ENCODE data around the gene FAHD1. TPM values are rescaled to one million over a fixed set of nuclear protein-coding genes. Genes with fewer than 3 reads are reported as not detected.

Gene FAHD1
- total and polyA plus RNA-seq, 7 donors = 27.7 to 137 (median 35.0) TPM

- WGBS, 2 donors = 6 to 27% methylated on average over 8 of the region's 8 CpGs
- no peaks in the 10 kb centered on the region for H3K36me3 ChIP-seq
- H3K27me3 ChIP-seq = peaks cover 6 to 55% (median 32%) of the 10 kb centered on the region in 3 donors
- TF ChIP-seq EP300 (IDR thresholded peaks at IDR 0.05) = no peak
- no peak for TF ChIP-seq POLR2AphosphoS5 (IDR thresholded peaks at IDR 0.05)
- no peak for TF ChIP-seq CTCF (IDR thresholded peaks at IDR 0.05)
- TF ChIP-seq POLR2A (IDR thresholded peaks at IDR 0.05) = no peak
- no peak overlapping the region for H3K4me3 ChIP-seq
- intact Hi-C loops (cut with DNase I) = no loop called here
- DNase-seq = no peak
- no peaks in the 10 kb centered on the region for H3K4me1 ChIP-seq
- H3K27ac ChIP-seq = no peak overlapping the region
- H3K9me3 ChIP-seq = no peaks in the 10 kb centered on the region
Measured at GRCh38 chr16:1859650-1860049, 32.6 kb downstream of the FAHD1 start.

- H3K27me3 ChIP-seq = peaks cover 6 to 61% (median 35%) of the 10 kb centered on the region in 3 donors
- H3K27ac ChIP-seq = no peak overlapping the region
- no peak for DNase-seq
- no peaks in the 10 kb centered on the region for H3K9me3 ChIP-seq
- no peaks in the 10 kb centered on the region for H3K4me1 ChIP-seq
- TF ChIP-seq POLR2A (IDR thresholded peaks at IDR 0.05) = no peak
- no peak for TF ChIP-seq CTCF (IDR thresholded peaks at IDR 0.05)
- no peak for TF ChIP-seq EP300 (IDR thresholded peaks at IDR 0.05)
- no peak for TF ChIP-seq POLR2AphosphoS5 (IDR thresholded peaks at IDR 0.05)
- H3K4me3 ChIP-seq = no peak overlapping the region
- H3K36me3 ChIP-seq = no peaks in the 10 kb centered on the region
- WGBS, 2 donors = 78 to 83% methylated on average over 5 of the region's 5 CpGs
- intact Hi-C loops (cut with DNase I) = no loop called here
Measured at GRCh38 chr16:1861730-1862129, 34.7 kb downstream of the FAHD1 start.

- DNase-seq = no peak
- intact Hi-C loops (cut with DNase I) = no loop called here
- TF ChIP-seq POLR2A (IDR thresholded peaks at IDR 0.05) (no peak), POLR2AphosphoS5 (IDR thresholded peaks at IDR 0.05) (no peak), EP300 (IDR thresholded peaks at IDR 0.05) (no peak), CTCF (IDR thresholded peaks at IDR 0.05) (no peak)
- no peak overlapping the region for H3K27ac ChIP-seq
- H3K9me3 ChIP-seq = no peaks in the 10 kb centered on the region
- peaks cover 6 to 54% (median 28%) of the 10 kb centered on the region in 3 donors for H3K27me3 ChIP-seq
- no peak overlapping the region for H3K4me3 ChIP-seq
- H3K4me1 ChIP-seq = no peaks in the 10 kb centered on the region
- no peaks in the 10 kb centered on the region for H3K36me3 ChIP-seq
- WGBS, 2 donors = 88 to 93% methylated on average over 9 of the region's 9 CpGs
Measured at GRCh38 chr16:1862394-1862793, 35.4 kb downstream of the FAHD1 start.

GRCh38 chr16:1863681-1864460 lies 36.9 kb downstream of the FAHD1 start:
- 17 to 18% methylated on average over 4 of the region's 4 CpGs for WGBS, 2 donors
- Histone ChIP-seq H3K4me3 (no peak overlapping the region), H3K27ac (no peak overlapping the region), H3K27me3 (peaks cover 6 to 43% (median 16%) of the 10 kb centered on the region in 3 donors), H3K4me1 (no peaks in the 10 kb centered on the region), H3K9me3 (no peaks in the 10 kb centered on the region), H3K36me3 (no peaks in the 10 kb centered on the region)
- intact Hi-C loops (cut with DNase I) = loop anchor here (1.0 kb wide), 1 partner anchor 66 kb away; no protein-coding TSS in a partner anchor
- TF ChIP-seq POLR2A (IDR thresholded peaks at IDR 0.05) (no peak), CTCF (IDR thresholded peaks at IDR 0.05) (peak in 3 of 4 experiments; percentile 21 to 65 (median 47))
- no peak for DNase-seq
